Sigmoid colon (tissue), 7 donors: ENCODE measurements around the gene ZNF175. TPM values are rescaled to one million over a fixed set of nuclear protein-coding genes. Genes with fewer than 3 reads are reported as not detected.

Experiments used
- DNase-seq: peaks from one replicate; pipeline ENCODE4 v3.0.0-alpha.2; 2019
- H3K27ac ChIP-seq, 4 donors: fragments of 200-600 bp; sonication (generic); one replicate each; pipeline ENCODE4 v1.5.1; 2016 to 2019; ENCODE audit warnings: mild to moderate bottlenecking in 1 of 4
- H3K27me3 ChIP-seq, 3 donors: fragments of 200-600 bp; sonication (generic); one replicate each; pipeline ENCODE4 v1.5.1; 2019; ENCODE audit warnings: mild to moderate bottlenecking in 1 of 3
- H3K36me3 ChIP-seq, 4 donors: fragments of 200-600 bp; sonication (generic); one replicate each; pipeline ENCODE4 v1.5.1; 2016 to 2019
- H3K4me1 ChIP-seq, 4 donors: fragments of 200-600 bp; sonication (generic); one replicate each; pipeline ENCODE4 v1.5.1; 2017 to 2019
- H3K4me3 ChIP-seq, 4 donors: fragments of 200-600 bp; sonication (generic); one replicate each; pipeline ENCODE4 v1.5.1; 2017 to 2019; ENCODE audit warnings: mild to moderate bottlenecking in 2 of 4, moderate library complexity in 1 of 4
- H3K9me3 ChIP-seq, 4 donors: fragments of 200-600 bp in 3 of 4; sonication (generic) in 3 of 4; one replicate each; pipeline versions ENCODE4 v1.5.1 to v1.6.1; 2013 to 2019
- CTCF ChIP-seq, 4 experiments: fragments of 450-650 bp in 3 of 4; fragments of 200-600 bp in 1 of 4; IDR thresholded peaks; one replicate each; pipeline ENCODE4 v1.5.1; 2016 to 2019; ENCODE audit warnings: antibody characterized with exemption in 4 of 4, mild to moderate bottlenecking in 3 of 4, moderate library complexity in 2 of 4
- EP300 ChIP-seq, 4 donors: sonication (generic); formaldehyde crosslinking; IDR thresholded peaks; one replicate each; pipeline ENCODE4 v1.6.1; 2017; ENCODE audit warnings: antibody characterized with exemption in 4 of 4
- POLR2A ChIP-seq, 2 donors: fragments of 450-650 bp; IDR thresholded peaks; one replicate each; pipeline ENCODE4 v1.6.1; 2016; ENCODE audit warnings: antibody characterized with exemption in 2 of 2, mild to moderate bottlenecking in 2 of 2, moderate library complexity in 2 of 2
- POLR2AphosphoS5 ChIP-seq, 4 donors: sonication (generic); formaldehyde crosslinking; IDR thresholded peaks; one replicate each; pipeline ENCODE4 v1.6.1; 2017; ENCODE audit warnings: antibody characterized with exemption in 4 of 4
- WGBS, 2 donors: extraction: QIAGEN DNeasy Blood & Tissue Kit; methylation state at CpG; one replicate each; pipeline ENCODE4 v1.1.7; 2013; 5-methylcytosine and 5-hydroxymethylcytosine counted together
- intact Hi-C: fragments of 100-400 bp; cut with DNase I; formaldehyde crosslinking; loops from one replicate; pipeline ENCODE4 v1.15.1; 2023
- polyA plus RNA-seq, 3 donors: library from polyadenylated mRNA; stranded (reverse); fragments of 200-250 nt; gene quantifications; one replicate each; pipeline ENCODE4 v1.2.3, GENCODE V29; 2013
- total RNA-seq, 4 donors: library from RNA; depleted of rRNA; stranded (reverse); fragments of >200 nt; gene quantifications; one replicate each; pipeline ENCODE4 v1.1.0, GENCODE V29; 2016
- donor health status: healthy with polysubstance abuse.
- donor health status: Bipolar disorder and iron deficiency.
- donor health status: healthy.

Gene ZNF175
- total and polyA plus RNA-seq, 7 donors: 1.4 to 5.8 (median 3.6) TPM

- Histone ChIP-seq H3K27me3 (peaks cover 0 to 9% (median 0%) of the 10 kb centered on the region in 3 donors), H3K36me3 (no peaks in the 10 kb centered on the region), H3K9me3 (no peaks in the 10 kb centered on the region), H3K27ac (no peak overlapping the region), H3K4me3 (no peak overlapping the region), H3K4me1 (no peaks in the 10 kb centered on the region)
- intact Hi-C loops: no loop called here
- 48 to 52% methylated on average over 4 of the region's 4 CpGs for WGBS, 2 donors
- no peak for TF ChIP-seq CTCF (IDR thresholded peaks at IDR 0.05)
- TF ChIP-seq POLR2AphosphoS5 (IDR thresholded peaks at IDR 0.05): no peak
- TF ChIP-seq EP300 (IDR thresholded peaks at IDR 0.05): no peak
- no peak for TF ChIP-seq POLR2A (IDR thresholded peaks at IDR 0.05)
- DNase-seq: no peak
Observed at GRCh38 chr19:51525651-51526050, 45.4 kb upstream of the ZNF175 start.

GRCh38 chr19:51529301-51529700, 41.8 kb upstream of the ZNF175 start:
- 78 to 90% methylated on average over 2 of the region's 2 CpGs for WGBS, 2 donors

GRCh38 chr19:51530616-51531015, 40.5 kb upstream of the ZNF175 start:
- H3K9me3 ChIP-seq: no peaks in the 10 kb centered on the region
- no peak overlapping the region for H3K4me3 ChIP-seq
- intact Hi-C loops: no loop called here
- no peaks in the 10 kb centered on the region for H3K4me1 ChIP-seq
- no peaks in the 10 kb centered on the region for H3K36me3 ChIP-seq
- TF ChIP-seq POLR2A (IDR thresholded peaks at IDR 0.05) (no peak), POLR2AphosphoS5 (IDR thresholded peaks at IDR 0.05) (no peak), CTCF (IDR thresholded peaks at IDR 0.05) (no peak), EP300 (IDR thresholded peaks at IDR 0.05) (no peak)
- peaks cover 0 to 8% (median 0%) of the 10 kb centered on the region in 3 donors for H3K27me3 ChIP-seq
- no peak overlapping the region for H3K27ac ChIP-seq
- WGBS, 2 donors: 79 to 90% methylated on average over 8 of the region's 8 CpGs
- no peak for DNase-seq

More at GRCh38 chr19:51529301-51529700, 41.8 kb upstream of the ZNF175 start:
- Histone ChIP-seq H3K27ac (no peak overlapping the region), H3K4me3 (no peak overlapping the region), H3K4me1 (no peaks in the 10 kb centered on the region), H3K36me3 (no peaks in the 10 kb centered on the region), H3K27me3 (peaks cover 0 to 13% (median 0%) of the 10 kb centered on the region in 3 donors), H3K9me3 (no peaks in the 10 kb centered on the region)
- intact Hi-C loops: no loop called here
- no peak for DNase-seq
- TF ChIP-seq CTCF (IDR thresholded peaks at IDR 0.05) (no peak), EP300 (IDR thresholded peaks at IDR 0.05) (no peak), POLR2AphosphoS5 (IDR thresholded peaks at IDR 0.05) (no peak), POLR2A (IDR thresholded peaks at IDR 0.05) (no peak)

GRCh38 chr19:51531349-51532315, 39.5 kb upstream of the ZNF175 start, which contains the start of gene SIGLEC6:
TSS of gene SIGLEC6 (minus strand) at chr19:51531670. CDS start at chr19:51531648, 22 bp downstream.
- DNase-seq: peak; percentile 77
- Histone ChIP-seq H3K4me3 (no peak within 1 kb of the TSS), H3K27me3 (peaks cover 0 to 17% (median 0%) of the 10 kb centered on the region in 3 donors), H3K9me3 (no peaks in the 10 kb centered on the region), H3K36me3 (no peaks in the 10 kb centered on the region), H3K27ac (no peak within 1 kb of the TSS), H3K4me1 (no peaks in the 10 kb centered on the region)
- WGBS, 2 donors: 28 to 32% methylated on average over 25 of the region's 25 CpGs
- TF ChIP-seq EP300 (IDR thresholded peaks at IDR 0.05) (no peak), POLR2AphosphoS5 (IDR thresholded peaks at IDR 0.05) (no peak), POLR2A (IDR thresholded peaks at IDR 0.05) (no peak), CTCF (IDR thresholded peaks at IDR 0.05) (no peak)
- intact Hi-C loops: no loop called here
